HepG2 (cell line): Measurements from ENCODE around the gene HMMR. TPM values are rescaled to one million over a fixed set of nuclear protein-coding genes. Genes with fewer than 3 reads are reported as not detected.

Experiments used
- CBFB ChIP-seq: sonication (generic); formaldehyde crosslinking; IDR thresholded peaks from 2 replicates; pipeline ENCODE4 v1.4.0; 2020; ENCODE audit warnings: missing genetic modification reagents
- ELF4 ChIP-seq: sonication (generic); formaldehyde crosslinking; IDR thresholded peaks from 2 replicates; pipeline ENCODE4 v1.5.0; 2020; ENCODE audit warnings: missing genetic modification reagents, mild to moderate bottlenecking, moderate library complexity, borderline replicate concordance
- GATAD1 ChIP-seq: IDR thresholded peaks from 2 replicates; pipeline ENCODE4 v1.6.1; 2016; ENCODE audit warnings: missing genetic modification reagents, missing compliant biosample characterization
- MAFF ChIP-seq: IDR thresholded peaks from 2 replicates; pipeline ENCODE4 v1.6.1; 2011; ENCODE audit warnings: low read depth, low read length, improper control_type of control experiment
- MEIS1 ChIP-seq: sonication (generic); formaldehyde crosslinking; IDR thresholded peaks from 2 replicates; pipeline ENCODE4 v1.9.0; 2021; ENCODE audit warnings: mild to moderate bottlenecking, missing genetic modification reagents, moderate library complexity, borderline replicate concordance
- NFE2L1 ChIP-seq: sonication (generic); formaldehyde crosslinking; IDR thresholded peaks from 2 replicates; pipeline ENCODE4 v1.4.0; 2020; ENCODE audit warnings: missing genetic modification reagents, mild to moderate bottlenecking, borderline replicate concordance
- PHF21A ChIP-seq: sonication (generic); formaldehyde crosslinking; IDR thresholded peaks from 2 replicates; pipeline ENCODE4 v1.5.0; 2020; ENCODE audit warnings: mild to moderate bottlenecking, missing genetic modification reagents
- PHF5A ChIP-seq: IDR thresholded peaks from one replicate; pipeline ENCODE4 v1.6.1; 2018; ENCODE audit warnings: low read depth, missing genetic modification reagents; ENCODE audit not compliant: unreplicated experiment
- POGZ ChIP-seq: sonication (generic); formaldehyde crosslinking; IDR thresholded peaks from 2 replicates; pipeline ENCODE4 v1.4.0; 2020; ENCODE audit warnings: mild to moderate bottlenecking, missing genetic modification reagents
- ZBTB3 ChIP-seq: sonication (generic); formaldehyde crosslinking; IDR thresholded peaks from 2 replicates; pipeline ENCODE4 v1.4.0; 2020; ENCODE audit warnings: low read depth, mild to moderate bottlenecking, moderate library complexity, missing genetic modification reagents, borderline replicate concordance
- ZNF234 ChIP-seq: sonication (generic); formaldehyde crosslinking; conservative IDR thresholded peaks from 2 replicates; pipeline ENCODE4 v1.5.1; 2020; ENCODE audit warnings: mild to moderate bottlenecking, missing genetic modification reagents
- ZNF629 ChIP-seq: sonication (generic); formaldehyde crosslinking; conservative IDR thresholded peaks from 2 replicates; pipeline ENCODE4 v1.5.0; 2020; ENCODE audit warnings: missing genetic modification reagents
- ZNF652 ChIP-seq: IDR thresholded peaks from 2 replicates; pipeline ENCODE4 v1.6.1; 2016; ENCODE audit warnings: low read depth, borderline replicate concordance
- ZNF768 ChIP-seq: sonication (generic); formaldehyde crosslinking; IDR thresholded peaks from 2 replicates; pipeline ENCODE4 v1.4.0; 2020; ENCODE audit warnings: missing genetic modification reagents
- ZSCAN20 ChIP-seq: sonication (generic); formaldehyde crosslinking; IDR thresholded peaks from 2 replicates; pipeline ENCODE4 v1.4.0; 2020; ENCODE audit warnings: missing genetic modification reagents, mild to moderate bottlenecking, borderline replicate concordance
- polyA plus RNA-seq, 8 experiments: library from polyadenylated mRNA; depleted of rRNA in 3 of 8; stranded (reverse) in 7 of 8; unstranded in 1 of 8; fragments of >200 nt; fragmentation: Illumina TruSeq in 4 of 8; extraction: Trizol in 4 of 8; gene quantifications; 2 replicates each; pipeline versions ENCODE4 v1.2.1 to v1.2.3, GENCODE V29; 2011 to 2016; ENCODE audit warnings: low read depth in 4 of 8, missing spikeins in 1 of 8, mixed read lengths in 1 of 8; ENCODE audit not compliant: insufficient read depth in 1 of 8
- total RNA-seq, 5 experiments: library from RNA; depleted of rRNA; stranded (reverse); fragments of >200 nt; fragmentation: Illumina TruSeq; extraction: Trizol; gene quantifications; 2 replicates each; pipeline ENCODE4 v1.2.3, GENCODE V29; 2016; ENCODE audit warnings: low read depth in 1 of 5
- TF ChIP-seq, protein P1 (sequence below): IDR thresholded peaks from 2 replicates; pipeline ENCODE4 v1.6.1; 2018; ENCODE audit warnings: missing genetic modification reagents, mild to moderate bottlenecking, missing compliant biosample characterization
- TF ChIP-seq, protein P2 (sequence below): sonication (generic); formaldehyde crosslinking; IDR thresholded peaks from 2 replicates; pipeline ENCODE4 v1.8.0; 2022; ENCODE audit warnings: mild to moderate bottlenecking, missing genetic modification reagents, borderline replicate concordance
- TF ChIP-seq, protein P3 (sequence below): sonication (generic); formaldehyde crosslinking; IDR thresholded peaks from 2 replicates; pipeline ENCODE4 v1.9.0; 2021; ENCODE audit warnings: missing genetic modification reagents, borderline replicate concordance
- TF ChIP-seq, protein P4 (sequence below): sonication (generic); formaldehyde crosslinking; conservative IDR thresholded peaks from 2 replicates; pipeline ENCODE4 v1.4.0; 2020; ENCODE audit warnings: missing genetic modification reagents
- TF ChIP-seq, protein P5 (sequence below): sonication (generic); formaldehyde crosslinking; IDR thresholded peaks from 2 replicates; pipeline ENCODE4 v1.5.0; 2020; ENCODE audit warnings: mild to moderate bottlenecking, missing genetic modification reagents

The HMMR gene
- total and polyA plus RNA-seq, 2 of the 13 experiments (the other 11 are each of a cell fraction or from before 2014, with no cell fraction given) = 8.5 to 48.3 TPM

DNA sequence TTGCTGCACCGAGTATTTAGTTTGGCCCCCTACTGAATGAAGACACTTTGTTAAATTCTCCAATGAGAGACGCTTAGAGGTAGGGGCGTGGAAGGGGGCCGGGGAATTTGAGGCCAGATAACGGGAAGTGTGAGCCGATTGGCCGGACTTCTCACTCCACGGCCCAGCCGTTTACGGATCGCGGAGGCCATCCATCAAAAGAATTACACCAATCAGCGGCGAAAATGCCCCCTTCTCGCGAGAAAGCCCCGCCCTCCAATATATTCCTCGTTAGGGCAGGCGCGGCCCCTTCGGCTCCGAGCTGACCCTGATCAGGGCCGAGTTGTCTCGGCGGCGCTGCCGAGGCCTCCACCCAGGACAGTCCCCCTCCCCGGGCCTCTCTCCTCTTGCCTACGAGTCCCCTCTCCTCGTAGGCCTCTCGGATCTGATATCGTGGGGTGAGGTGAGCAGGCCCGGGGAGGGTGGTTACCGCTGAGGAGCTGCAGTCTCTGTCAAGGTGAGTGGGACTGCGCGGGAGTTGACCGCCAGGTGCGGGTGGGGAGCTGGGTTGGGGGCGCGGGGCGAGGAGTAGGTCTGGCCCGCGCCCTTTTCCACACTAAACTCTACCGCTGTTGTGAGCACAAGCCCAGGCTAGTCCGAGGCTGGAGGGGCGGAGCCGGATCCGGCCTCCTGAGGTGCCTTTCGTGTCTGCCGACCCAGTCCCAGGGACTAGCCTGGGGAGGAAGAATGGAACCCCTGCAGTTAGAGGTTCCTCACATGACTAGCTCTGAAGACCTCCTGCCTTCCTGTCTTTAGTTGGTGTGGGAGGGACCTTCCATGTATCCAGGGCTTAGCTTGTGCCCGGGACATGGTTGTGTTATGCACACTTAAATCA is 22.9 kb upstream of the HMMR start, which contains the start of gene CCNG1 (continued):
- TF ChIP-seq, protein P1, sequence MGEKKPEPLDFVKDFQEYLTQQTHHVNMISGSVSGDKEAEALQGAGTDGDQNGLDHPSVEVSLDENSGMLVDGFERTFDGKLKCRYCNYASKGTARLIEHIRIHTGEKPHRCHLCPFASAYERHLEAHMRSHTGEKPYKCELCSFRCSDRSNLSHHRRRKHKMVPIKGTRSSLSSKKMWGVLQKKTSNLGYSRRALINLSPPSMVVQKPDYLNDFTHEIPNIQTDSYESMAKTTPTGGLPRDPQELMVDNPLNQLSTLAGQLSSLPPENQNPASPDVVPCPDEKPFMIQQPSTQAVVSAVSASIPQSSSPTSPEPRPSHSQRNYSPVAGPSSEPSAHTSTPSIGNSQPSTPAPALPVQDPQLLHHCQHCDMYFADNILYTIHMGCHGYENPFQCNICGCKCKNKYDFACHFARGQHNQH = peak; percentile 84
- TF ChIP-seq NFE2L1 (CRISPR knock-in tag) = no peak
- TF ChIP-seq, protein P2, sequence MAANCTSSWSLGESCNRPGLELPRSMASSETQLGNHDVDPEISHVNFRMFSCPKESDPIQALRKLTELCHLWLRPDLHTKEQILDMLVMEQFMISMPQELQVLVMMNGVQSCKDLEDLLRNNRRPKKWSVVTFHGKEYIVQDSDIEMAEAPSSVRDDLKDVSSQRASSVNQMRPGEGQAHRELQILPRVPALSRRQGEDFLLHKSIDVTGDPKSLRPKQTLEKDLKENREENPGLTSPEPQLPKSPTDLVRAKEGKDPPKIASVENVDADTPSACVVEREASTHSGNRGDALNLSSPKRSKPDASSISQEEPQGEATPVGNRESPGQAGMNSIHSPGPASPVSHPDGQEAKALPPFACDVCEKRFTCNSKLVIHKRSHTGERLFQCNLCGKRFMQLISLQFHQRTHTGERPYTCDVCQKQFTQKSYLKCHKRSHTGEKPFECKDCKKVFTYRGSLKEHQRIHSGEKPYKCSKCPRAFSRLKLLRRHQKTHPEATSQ = peak; percentile 78; the same call in 1 of the 2 replicates
- TF ChIP-seq ZNF652 (CRISPR knock-in tag) = no peak
- TF ChIP-seq PHF21A (CRISPR knock-in tag) = peak; percentile 85
- no peak for TF ChIP-seq MEIS1 (CRISPR knock-in tag)
- no peak for TF ChIP-seq ZNF234 (CRISPR knock-in tag)
- peak; percentile 96 for TF ChIP-seq POGZ
- TF ChIP-seq ZNF629 (CRISPR knock-in tag) = no peak
- TF ChIP-seq GATAD1 (CRISPR knock-in tag) = peak; percentile 49
- TF ChIP-seq, protein P3, sequence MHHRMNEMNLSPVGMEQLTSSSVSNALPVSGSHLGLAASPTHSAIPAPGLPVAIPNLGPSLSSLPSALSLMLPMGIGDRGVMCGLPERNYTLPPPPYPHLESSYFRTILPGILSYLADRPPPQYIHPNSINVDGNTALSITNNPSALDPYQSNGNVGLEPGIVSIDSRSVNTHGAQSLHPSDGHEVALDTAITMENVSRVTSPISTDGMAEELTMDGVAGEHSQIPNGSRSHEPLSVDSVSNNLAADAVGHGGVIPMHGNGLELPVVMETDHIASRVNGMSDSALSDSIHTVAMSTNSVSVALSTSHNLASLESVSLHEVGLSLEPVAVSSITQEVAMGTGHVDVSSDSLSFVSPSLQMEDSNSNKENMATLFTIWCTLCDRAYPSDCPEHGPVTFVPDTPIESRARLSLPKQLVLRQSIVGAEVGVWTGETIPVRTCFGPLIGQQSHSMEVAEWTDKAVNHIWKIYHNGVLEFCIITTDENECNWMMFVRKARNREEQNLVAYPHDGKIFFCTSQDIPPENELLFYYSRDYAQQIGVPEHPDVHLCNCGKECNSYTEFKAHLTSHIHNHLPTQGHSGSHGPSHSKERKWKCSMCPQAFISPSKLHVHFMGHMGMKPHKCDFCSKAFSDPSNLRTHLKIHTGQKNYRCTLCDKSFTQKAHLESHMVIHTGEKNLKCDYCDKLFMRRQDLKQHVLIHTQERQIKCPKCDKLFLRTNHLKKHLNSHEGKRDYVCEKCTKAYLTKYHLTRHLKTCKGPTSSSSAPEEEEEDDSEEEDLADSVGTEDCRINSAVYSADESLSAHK = no peak
- no peak for TF ChIP-seq ZSCAN20
- no peak for TF ChIP-seq MAFF
- no peak for TF ChIP-seq ZBTB3
- TF ChIP-seq PHF5A (CRISPR knock-in tag) = no peak
- TF ChIP-seq, protein P4, sequence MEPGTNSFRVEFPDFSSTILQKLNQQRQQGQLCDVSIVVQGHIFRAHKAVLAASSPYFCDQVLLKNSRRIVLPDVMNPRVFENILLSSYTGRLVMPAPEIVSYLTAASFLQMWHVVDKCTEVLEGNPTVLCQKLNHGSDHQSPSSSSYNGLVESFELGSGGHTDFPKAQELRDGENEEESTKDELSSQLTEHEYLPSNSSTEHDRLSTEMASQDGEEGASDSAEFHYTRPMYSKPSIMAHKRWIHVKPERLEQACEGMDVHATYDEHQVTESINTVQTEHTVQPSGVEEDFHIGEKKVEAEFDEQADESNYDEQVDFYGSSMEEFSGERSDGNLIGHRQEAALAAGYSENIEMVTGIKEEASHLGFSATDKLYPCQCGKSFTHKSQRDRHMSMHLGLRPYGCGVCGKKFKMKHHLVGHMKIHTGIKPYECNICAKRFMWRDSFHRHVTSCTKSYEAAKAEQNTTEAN (CRISPR knock-in tag) = no peak
- TF ChIP-seq, protein P5, sequence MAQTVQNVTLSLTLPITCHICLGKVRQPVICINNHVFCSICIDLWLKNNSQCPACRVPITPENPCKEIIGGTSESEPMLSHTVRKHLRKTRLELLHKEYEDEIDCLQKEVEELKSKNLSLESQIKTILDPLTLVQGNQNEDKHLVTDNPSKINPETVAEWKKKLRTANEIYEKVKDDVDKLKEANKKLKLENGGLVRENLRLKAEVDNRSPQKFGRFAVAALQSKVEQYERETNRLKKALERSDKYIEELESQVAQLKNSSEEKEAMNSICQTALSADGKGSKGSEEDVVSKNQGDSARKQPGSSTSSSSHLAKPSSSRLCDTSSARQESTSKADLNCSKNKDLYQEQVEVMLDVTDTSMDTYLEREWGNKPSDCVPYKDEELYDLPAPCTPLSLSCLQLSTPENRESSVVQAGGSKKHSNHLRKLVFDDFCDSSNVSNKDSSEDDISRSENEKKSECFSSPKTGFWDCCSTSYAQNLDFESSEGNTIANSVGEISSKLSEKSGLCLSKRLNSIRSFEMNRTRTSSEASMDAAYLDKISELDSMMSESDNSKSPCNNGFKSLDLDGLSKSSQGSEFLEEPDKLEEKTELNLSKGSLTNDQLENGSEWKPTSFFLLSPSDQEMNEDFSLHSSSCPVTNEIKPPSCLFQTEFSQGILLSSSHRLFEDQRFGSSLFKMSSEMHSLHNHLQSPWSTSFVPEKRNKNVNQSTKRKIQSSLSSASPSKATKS (CRISPR knock-in tag) = no peak
- no peak; the same call in none of the 2 replicates for TF ChIP-seq CBFB (CRISPR knock-in tag)
- TF ChIP-seq ELF4 (CRISPR knock-in tag) = no peak
- TF ChIP-seq ZNF768 (CRISPR knock-in tag) = peak; percentile 68; the same call in 1 of the 2 replicates
